Measurements from ENCODE around the gene HOXA7. TPM values are rescaled to one million over a fixed set of nuclear protein-coding genes. Genes with fewer than 3 reads are reported as not detected.

The HOXA7 gene
- total RNA-seq, 4 donors from 2014 or later = 3.3 to 11.8 (median 5.7) TPM

- H3K4me3 ChIP-seq = peak within 1 kb of the TSS; percentile 37 to 84 (median 69)
- peaks cover 0 to 13% of the 10 kb centered on the region in 2 donors for H3K27me3 ChIP-seq
- no peaks in the 10 kb centered on the region for H3K9me3 ChIP-seq
- H3K4me1 ChIP-seq = peaks cover 0 to 22% (median 11%) of the 10 kb centered on the region in 4 donors
- DNase-seq = peak in 2 of 3 donors; percentile 67 to 75
- TF ChIP-seq POLR2A (IDR thresholded peaks at IDR 0.05) (peak; percentile 51 to 68), CTCF (IDR thresholded peaks at IDR 0.05) (no peak)
- peak within 1 kb of the TSS; percentile 70 to 88 (median 86) for H3K27ac ChIP-seq
- H3K36me3 ChIP-seq = no peaks in the 10 kb centered on the region
These were observed 17.7 kb upstream of the HOXA7 start, which contains the start of gene HOXA10 for GRCh38 chr7:27173956-27174873. Gene HOXA10 (minus strand): TSS chr7:27174320. CDS start chr7:27174306, 14 bp downstream.

DNA sequence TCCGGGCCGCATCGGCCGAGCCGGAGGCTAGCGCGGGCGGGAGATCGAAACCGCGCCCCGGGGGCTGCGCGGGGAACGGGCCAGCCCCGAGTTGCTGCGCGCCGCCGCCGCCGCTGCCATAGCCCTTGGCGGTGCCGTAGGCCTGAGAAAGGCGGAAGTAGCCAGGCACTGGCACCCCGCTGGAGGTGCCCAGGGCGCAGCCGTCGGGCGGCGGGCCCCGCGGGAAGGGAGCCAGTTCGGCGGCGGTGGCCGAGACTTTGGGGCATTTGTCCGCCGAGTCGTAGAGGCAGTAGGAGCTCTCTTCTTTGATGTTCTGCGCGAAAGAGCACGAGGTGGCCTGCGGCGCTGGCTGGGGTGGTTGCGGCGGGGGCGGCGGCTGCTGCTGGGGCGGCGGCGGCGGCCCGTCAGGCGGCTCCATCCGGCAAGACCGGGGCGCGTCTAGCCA, 17.1 kb upstream of the HOXA7 start:
- TF ChIP-seq POLR2A (IDR thresholded peaks at IDR 0.05) (no peak), CTCF (IDR thresholded peaks at IDR 0.05) (no peak)
- Histone ChIP-seq H3K9me3 (no peaks in the 10 kb centered on the region), H3K4me3 (peak overlapping the region; percentile 37 to 84 (median 69)), H3K27ac (peak overlapping the region; percentile 70 to 88 (median 86)), H3K27me3 (peaks cover 0 to 13% of the 10 kb centered on the region in 2 donors), H3K4me1 (peaks cover 0 to 22% (median 11%) of the 10 kb centered on the region in 4 donors), H3K36me3 (no peaks in the 10 kb centered on the region)
- peak in 2 of 3 donors; percentile 66 to 79 for DNase-seq

DNA sequence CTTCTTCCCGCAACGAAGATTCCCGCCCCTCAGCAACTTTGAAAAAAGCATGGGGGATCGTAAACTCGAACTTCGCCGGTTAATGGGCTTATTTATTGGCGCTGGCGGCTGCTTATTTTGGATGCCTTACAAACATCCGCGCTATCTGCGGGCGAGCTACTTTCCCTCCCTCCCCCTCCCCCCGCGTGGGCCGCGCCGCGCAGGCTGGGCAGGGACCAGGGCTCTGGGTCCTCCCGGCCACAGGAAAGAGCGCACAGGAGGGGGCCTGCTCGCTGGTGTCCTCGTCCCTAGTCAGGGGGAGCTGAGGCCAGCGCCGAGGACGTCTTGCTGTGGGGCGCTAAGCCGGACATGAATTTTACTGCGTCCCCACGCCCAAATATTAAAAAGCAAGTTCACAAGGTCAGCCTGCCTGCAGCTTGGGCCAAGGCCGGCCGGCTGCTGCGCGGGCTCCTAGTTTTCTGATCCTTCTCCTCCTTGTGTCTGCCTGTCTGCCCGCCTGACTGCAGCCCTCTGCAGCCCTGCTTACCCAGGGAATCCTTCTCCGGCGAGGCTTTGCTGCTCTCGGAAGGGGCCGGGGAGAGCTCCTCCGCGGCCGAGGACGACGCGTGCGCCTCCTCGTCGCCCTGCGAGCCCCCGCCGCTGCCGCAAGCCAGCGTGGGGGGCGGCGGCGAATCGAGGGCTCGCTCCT, 16.5 kb upstream of the HOXA7 start:
- TF ChIP-seq CTCF (IDR thresholded peaks at IDR 0.05) = no peak
- no peak for TF ChIP-seq POLR2A (IDR thresholded peaks at IDR 0.05)
- Histone ChIP-seq H3K4me1 (peaks cover 0 to 22% (median 11%) of the 10 kb centered on the region in 4 donors), H3K9me3 (no peaks in the 10 kb centered on the region), H3K27me3 (peaks cover 0 to 16% of the 10 kb centered on the region in 2 donors), H3K36me3 (no peaks in the 10 kb centered on the region), H3K27ac (peak overlapping the region; percentile 70 to 88 (median 86)), H3K4me3 (peak overlapping the region; percentile 37 to 84 (median 69))
- DNase-seq = peak in 2 of 3 donors; percentile 75 to 82

GRCh38 chr7:27172315-27172774, 15.9 kb upstream of the HOXA7 start:
- Histone ChIP-seq H3K27me3 (peaks cover 0 to 16% of the 10 kb centered on the region in 2 donors), H3K4me3 (peak overlapping the region in 3 of 4 donors; percentile 37 to 84 (median 81)), H3K4me1 (peaks cover 0 to 22% (median 11%) of the 10 kb centered on the region in 4 donors), H3K9me3 (no peaks in the 10 kb centered on the region), H3K36me3 (no peaks in the 10 kb centered on the region), H3K27ac (peak overlapping the region in 3 of 4 donors; percentile 85 to 88 (median 87))
- peak in 2 of 3 donors; percentile 46 to 56 for DNase-seq
- TF ChIP-seq CTCF (IDR thresholded peaks at IDR 0.05) (no peak), POLR2A (IDR thresholded peaks at IDR 0.05) (no peak)

DNA sequence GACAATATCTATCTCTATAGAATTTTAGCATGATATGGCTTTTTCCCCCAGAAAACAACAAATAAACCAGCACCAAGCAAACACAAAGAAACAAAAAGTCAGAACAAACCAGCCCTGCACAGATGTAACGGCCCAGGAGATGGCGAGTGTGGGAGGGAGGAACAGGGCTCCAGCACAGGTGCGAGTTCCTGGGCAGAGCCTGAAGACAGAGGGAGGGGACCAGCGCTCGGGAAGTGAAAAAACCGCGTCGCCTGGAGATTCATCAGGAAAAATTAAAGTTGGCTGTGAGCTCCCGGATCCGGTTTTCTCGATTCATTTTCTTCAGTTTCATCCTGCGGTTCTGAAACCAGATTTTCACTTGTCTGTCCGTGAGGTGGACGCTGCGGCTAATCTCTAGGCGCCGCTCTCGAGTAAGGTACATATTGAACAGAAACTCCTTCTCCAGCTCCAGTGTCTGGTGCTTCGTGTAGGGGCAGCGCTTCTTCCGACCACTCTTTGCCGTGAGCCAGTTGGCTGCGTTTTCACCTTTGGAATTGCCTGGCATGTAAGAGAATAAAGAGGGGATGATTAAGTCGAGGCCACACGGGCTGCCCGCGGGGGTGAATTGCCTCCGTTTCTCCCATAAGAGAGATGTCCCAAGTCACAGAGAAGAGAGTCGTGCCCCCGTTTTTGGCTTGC, 15.3 kb upstream of the HOXA7 start:
- Histone ChIP-seq H3K4me1 (peaks cover 0 to 22% (median 11%) of the 10 kb centered on the region in 4 donors), H3K27ac (peak overlapping the region in 3 of 4 donors; percentile 85 to 88 (median 87)), H3K4me3 (peak overlapping the region in 3 of 4 donors; percentile 37 to 84 (median 81)), H3K9me3 (no peaks in the 10 kb centered on the region), H3K27me3 (peaks cover 0 to 16% of the 10 kb centered on the region in 2 donors), H3K36me3 (no peaks in the 10 kb centered on the region)
- TF ChIP-seq POLR2A (IDR thresholded peaks at IDR 0.05) = peak in 1 of 2 donors; percentile 16
- no peak for TF ChIP-seq CTCF (IDR thresholded peaks at IDR 0.05)
- DNase-seq = peak in 2 of 3 donors; percentile 54 to 68

Measured in Peyer's patch (tissue), 4 donors.